Iris pigment epithelial cell (primary cell): Measurements from ENCODE around the gene LTB4R.
A peak's percentile ranks its signal among the peaks of the same experiment; 100 is the strongest.

Experiments
- DNase-seq: peaks from one replicate; pipeline ENCODE4 v3.0.0-alpha.2; 2011; ENCODE audit warnings: low read depth

The LTB4R gene

DNA sequence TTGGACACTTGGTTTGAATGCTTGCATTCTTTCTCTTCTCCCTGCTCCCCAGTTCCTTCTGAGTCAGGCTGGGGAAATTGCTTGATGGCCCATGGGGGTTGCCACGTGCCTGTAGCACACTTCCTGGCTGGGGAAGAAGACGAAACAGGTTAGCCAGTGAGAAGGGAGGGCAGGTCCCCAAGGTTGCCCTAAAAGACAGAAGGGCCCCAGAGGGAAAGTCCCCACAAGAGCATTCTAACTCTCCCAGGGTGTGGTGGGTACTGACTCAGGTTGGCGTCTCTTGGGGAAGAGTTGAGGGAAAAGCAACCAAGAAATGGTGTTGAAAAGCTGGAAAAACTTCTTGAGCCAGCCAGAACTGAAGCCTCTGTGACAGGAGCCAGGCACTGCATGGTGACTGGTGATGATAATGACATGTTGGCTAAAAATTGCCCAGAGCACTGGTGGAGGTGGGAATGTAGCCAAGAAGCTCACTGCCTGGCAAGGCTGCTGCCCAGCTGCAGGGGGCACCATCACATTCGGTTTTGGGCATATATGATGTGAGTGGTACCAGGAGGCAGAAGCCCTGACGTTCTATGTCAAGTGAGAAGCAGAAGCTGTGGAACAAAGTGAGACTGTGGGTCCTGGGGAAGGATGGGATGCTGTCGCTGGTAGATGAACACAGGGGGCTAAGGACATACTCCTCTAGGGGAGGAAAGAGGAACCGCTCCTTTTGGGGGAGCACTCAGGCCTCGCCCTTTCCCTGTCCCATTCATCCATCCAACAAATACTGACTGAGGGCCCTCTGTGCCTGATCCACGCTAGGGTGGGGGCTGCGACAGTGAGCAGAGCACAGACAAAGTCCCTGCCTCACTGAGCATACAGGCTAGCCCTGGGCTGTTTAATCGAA, 31.8 kb upstream of the LTB4R start:
- no peak for DNase-seq

DNA sequence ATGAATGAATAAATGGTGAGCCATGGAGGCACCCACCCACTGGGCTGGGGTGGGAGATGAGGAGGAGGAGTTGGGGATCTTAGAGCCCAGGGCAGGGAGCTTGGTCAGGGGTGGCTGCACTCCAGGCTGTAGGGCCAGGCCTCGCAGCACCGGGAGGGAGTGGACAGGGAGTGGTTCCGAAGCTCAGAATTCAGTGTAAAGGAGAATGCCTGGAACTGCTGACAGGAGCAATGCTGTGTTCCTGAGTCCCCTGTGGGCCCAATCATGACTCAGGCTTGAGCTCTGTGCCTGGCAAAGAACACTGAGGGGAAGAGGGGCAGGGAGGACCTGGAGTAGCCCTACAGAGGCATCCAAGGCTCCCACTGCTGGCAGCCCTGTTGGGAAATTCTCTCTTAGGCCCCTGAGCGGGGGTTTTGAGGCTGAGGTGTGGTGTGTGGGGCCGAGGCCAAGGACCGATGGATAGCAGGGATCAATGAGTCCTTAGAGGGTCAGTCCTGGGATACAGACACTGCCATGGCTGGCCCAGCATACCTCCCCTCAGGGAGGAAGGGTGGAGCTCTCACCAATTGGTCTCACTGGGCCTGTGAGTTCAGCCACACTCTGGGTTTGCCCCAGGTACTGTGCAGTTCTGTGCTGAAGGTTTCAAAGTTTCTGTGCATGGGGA, 30.4 kb upstream of the LTB4R start:
- no peak for DNase-seq

DNA sequence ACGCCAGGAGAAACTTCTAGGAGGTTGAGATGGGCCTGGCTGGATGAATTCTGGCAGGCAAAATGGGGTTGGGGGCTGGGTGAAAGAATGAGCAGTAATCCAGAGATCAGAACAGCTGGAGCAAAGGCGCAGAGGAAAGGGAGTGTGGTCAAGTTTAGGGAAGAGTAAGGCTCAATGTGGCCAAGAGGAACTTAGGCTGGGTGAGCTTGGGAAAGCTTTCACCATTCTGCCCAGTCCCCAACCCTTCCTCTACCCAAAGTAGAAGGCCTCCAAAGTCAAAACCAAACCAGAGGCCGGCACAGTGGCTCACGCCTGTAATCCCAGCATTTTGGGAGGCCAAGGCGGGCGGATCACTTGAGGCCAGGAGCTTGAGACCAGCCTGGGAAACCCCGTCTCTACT, 29.7 kb upstream of the LTB4R start:
- no peak for DNase-seq

DNA sequence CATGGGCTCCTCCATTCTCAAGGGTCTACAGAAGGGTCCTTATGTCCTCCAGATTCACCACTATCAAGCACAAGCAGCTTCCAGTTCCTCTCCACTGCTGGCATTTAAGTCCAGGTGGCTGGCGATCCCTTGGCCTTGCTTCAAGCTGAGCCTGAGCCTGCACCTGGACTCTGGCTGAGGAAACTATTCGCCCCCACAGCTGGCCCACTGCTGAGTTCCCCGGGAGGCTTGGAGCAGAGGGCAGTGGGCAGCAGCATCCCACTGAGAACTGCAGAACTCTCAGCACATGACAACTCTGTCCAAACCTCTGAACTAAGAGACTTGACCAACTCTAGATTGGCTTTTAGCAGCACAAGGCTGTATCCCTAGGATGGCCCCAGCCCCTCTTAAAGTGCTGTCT, 28.6 kb upstream of the LTB4R start:
- DNase-seq = no peak

DNA sequence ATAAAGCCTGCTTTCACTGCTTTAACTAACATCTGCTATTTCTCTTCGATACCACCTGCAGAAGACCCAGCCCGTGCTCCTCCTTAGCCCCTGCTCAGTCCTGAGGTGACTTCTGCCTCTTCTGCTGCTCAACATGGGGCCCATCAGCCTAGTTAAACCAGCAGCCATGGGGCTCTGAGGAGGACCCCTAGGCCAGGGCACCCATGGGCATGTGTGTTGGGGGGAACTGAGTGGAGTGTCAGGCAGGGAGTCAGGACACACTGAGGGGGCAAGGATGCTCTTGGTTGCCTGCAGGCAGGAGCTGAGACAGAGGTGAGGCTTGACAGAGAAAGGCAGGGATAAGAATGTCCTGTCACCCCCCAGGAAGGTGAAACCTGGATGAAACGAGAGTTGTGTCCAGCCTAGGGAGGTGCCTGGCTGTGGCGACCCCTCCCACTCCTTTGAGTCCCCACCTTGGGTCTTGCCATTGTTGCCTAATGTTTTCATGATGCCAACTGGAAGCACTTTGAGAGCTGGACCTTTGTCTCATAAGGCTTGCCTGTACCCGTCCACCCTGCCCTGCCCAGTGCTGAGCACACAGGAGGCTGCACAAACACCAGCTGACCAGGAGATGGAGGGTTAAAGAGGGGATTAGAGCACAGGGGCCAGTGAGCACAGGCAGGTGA, 27.4 kb upstream of the LTB4R start:
- no peak for DNase-seq

DNA sequence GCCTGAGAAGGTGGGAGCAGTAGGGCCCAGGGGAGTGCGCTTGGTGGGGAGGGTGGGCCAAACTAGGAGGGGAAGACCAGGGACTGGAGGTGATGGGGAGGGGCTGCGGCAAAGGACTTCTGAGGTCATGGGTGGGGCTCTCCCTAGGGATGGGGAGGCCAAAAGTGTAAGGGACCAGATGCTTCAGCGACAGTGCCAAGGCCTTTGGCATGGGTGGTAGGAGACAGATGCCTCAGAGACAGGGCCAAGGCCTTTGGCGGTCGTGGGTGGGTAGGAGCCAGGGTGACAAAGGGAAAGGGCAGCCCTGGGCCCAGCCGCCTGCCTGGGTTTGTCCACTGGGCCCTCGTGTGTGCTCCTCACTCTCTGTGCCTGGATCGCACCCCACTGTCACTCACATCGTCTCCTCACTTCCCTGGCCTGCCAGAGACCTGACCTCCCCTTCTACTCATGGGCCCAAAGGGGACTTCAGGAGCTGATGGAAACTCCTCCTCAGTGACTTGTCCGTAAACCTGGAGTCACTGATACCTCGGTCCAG, 26.7 kb upstream of the LTB4R start:
- DNase-seq = no peak

DNA sequence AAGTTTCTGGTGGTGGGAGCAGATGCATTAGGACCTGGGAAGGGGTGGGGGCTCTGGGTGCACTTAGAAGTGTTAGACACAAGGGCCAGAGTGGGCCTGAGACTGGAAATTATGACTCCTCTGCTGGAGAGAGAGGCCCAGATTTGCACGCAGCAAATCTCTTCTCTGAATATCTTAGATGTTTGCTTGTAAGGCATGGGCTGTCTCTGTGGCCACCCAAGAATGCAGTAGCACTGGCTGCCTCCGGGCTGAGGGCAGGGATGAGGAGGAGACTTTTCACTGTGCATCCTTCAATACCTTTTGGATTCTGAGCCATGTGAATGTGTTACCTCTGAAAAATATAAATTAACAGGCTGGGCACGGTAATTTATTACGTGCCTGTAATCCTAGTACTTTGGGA, 26.0 kb upstream of the LTB4R start:
- DNase-seq = no peak

DNA sequence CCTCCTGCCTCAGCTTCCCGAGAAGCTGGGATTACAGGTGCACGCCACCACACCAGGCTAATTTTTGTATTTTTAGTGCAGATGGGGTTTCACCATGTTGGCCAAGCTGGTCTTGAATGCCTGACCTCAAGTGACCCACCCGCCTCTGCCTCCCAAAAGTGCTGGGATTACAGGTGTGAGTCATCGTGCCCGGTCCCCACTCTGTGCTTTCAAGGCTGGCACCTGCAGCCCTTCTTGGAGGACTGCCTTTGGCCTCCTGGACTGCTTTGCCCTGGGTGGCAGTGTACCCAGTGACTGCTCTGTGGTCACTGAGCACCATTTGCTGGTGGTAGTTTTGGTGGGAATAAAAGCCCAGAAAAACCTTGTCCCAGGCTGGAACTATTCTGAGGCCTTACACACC, 24.3 kb upstream of the LTB4R start:
- DNase-seq = no peak

DNA sequence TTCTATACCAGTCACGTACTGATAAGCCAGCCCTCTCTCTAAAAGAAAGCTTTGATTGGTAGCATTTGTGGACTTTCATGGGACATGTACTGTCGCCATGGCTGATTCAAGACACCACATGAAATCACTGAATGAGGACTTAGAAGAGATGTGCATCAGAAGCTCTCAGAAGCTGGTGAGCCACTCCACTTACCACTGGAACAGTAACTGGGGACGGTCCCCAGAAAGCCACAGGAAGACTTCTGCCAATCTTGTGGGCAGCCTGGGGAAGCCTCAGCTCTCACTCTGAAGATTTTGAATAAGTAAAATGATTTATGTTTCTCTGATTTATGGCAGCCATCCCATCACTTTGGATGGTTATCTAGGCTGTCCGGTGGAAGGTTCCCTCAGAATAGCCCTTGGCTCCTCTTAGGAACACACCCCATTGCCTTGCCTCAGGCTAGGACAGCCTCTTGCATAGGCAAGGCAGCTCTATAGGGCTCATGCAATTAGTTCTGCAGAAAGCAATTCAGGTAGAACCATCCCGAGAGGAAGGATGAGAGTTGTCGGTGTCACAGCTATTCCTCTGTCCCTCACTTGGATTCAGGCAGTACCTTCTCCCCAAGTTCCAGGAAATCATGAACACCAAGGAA, 21.5 kb upstream of the LTB4R start:
- no peak for DNase-seq

DNA sequence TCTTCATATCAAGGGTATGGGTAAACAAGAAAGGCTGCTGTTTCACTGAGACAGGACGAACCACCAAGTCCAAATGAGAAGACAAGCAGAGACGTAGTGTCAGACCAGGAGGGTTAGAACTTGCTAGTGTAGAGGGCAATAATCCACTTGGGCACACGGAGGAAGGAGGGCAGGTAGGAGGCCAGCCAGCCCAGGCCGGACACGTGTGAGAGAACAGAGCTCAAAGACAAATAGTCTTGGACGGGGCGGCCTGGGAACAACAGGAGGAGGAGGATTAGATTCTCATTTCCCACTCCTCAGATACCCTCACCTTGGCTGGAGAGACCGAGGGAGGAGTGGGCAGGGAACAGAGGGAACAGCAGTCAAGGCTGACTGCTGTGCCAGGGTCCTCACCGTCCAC, 20.6 kb upstream of the LTB4R start:
- DNase-seq = no peak

DNA sequence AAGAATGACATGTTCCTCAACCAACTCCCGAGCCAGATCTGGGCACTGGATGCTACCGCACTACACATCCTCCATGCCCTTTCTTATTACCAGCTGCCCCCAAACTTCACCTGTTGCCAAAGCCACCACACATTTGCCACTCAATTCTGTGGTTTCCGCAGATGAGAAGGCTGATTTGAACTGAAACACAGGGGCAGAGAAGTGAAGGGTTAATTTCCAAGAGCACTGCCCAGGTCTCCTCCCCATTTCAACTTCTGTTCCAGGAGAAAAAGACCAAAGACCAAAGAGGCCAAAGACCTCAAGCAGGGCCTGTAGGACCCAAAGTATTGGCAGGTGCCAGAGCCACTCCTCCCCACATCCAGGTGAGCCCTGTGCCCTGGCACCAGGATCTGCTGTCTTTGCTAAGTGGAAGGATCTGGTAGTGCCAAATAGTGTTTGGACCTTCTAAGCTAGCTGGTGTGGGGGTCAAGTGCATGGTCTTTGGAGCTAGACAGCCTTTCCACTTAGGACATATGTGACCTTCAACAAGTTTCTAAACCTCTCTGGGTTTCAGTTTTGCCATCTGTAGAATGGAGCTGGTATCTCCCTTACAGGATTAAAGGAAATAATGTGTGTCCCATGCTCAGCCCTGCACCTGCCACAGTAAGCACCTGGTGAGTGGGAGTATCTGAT, 19.7 kb upstream of the LTB4R start:
- DNase-seq = no peak

DNA sequence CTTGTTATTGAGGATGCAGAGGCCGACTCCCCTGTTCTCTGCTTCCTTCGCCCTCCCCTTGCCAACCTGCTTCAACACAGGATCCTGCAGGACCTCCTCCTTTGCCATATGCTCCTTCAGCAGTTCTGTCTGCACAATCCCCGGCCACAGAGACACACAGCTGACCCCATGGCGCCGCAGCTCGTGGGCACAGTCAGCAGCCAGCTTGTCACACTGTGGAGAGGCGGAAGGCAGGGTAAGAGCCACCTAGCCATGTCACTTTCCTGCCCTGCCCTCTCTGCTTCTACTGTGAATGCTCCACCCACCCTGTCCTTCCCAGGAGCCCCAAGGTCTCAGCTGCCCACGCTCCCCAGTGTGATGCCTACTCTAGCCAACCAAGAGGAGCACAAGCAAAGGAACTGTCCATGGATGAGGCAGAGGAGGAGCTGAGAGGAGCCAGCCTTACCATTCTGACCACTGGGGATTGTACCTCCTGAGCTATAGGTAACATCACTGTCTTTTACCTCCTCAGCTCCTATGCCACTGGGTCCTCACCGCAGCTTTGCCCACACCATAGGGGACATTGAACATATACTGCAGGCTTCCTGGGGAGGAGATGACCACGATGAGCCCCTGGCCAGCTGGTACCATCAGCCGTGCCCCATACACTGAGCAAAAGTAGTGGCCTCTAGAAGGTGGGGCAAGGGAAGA, 19.0 kb upstream of the LTB4R start:
- DNase-seq = no peak

DNA sequence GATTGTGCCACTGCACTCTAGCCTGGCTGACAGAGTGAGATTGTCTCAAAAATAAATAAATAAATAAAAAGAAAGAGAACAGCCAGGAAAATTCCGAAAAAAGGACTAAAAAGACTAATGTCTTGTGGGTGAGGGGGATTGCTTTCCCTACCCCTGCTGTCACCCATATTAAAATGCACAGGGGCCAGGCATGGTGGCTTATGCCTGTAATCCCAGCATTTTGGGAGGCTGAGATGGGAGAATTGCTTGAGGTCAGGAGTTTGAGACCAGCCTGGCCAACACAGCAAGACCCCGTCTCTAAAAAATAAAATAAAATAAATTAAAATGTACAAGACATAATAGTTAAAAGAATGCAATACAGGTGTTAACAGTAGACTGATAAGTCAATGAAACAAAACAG, 17.8 kb upstream of the LTB4R start:
- no peak for DNase-seq

DNA sequence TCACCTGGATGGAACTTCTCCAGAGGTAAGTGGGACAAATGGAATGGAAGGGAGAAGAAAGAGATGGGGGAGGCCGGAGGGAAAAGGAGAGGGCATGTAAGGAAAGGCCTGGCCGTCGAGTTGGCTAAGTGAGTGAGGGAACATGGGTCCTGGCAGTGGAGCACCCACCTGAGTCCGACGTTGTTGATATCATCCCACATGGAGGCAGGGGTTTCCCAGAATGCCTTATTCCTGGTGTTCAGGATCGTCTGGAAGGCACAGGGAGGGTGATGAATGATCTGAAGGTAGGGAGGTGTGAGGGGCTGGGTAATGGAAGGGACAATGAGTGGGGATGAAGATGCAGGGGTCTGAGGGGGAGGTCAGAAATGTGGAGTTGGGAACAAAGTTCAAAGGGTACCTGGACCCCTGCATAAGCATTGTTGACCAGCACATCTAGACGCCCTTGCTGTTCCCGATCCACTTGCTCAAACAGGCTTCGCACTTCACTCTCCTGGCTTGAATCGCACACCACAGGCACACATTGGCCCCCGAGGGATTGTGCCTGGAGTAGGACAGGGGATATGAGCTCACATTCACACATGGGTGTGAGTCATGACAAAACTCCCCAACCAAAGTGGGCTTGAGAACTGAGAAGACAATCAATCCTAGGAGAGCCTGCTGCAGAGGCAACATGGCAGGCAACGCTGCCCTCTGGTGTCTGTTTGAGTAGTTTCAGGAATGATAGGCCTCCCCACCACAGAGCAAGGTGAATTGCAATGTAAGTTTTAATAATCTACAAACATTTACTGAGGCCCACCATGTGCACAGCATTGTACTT, 14.8 kb upstream of the LTB4R start:
- DNase-seq = peak; percentile 94

DNA sequence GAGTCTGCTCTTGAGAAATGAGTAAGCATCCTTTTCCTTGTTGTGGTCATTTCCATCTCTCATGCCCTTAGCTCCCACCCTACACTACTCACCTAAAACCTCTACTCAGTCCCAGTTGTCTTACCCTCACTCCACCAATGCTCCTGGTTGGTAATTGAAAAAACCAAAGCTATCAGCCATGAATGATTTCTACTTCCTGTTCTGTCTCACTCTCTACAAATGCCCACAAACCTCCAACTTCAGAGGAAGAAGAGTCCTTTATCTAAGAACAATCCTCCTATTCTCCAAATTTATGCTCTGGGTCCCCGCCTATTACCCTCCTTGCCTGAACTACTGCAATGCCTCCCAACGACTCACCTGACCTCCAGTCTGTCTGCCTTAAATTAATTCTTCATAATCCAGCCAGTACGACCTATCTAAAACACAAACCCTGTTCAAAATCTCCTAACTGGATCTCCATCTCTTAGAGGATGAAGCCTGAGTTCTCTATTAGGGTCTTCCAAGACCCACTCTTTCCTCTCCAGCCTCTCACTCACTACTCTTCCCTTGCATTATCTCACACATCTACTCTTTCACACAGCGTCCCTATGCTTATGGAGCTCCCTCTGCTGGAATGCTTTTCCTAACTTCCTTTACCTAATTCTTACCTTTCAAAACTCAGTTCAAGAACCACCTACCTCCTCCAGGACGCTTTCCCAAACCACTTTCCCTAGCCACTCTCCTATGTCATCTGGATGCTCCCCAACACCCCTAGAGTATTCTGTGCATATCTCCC, 13.9 kb upstream of the LTB4R start:
- no peak for DNase-seq

DNA sequence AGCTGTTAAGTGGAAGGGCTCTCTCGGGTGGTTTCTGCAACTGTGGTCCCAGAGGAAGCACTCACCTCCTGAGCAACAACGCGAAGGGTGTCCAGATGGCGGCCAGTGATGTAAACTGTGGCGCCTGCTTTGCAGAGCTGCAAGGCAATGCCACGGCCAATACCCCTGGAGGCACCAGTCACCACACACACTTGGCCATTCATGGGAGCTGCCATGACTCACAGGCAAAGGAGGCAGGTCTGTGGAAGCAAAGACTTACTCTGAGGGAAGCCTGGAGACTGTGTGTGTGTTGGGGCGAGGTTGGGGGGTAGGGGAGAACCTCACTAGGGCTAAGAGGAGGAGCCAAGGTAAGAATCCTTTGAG, 12.4 kb upstream of the LTB4R start:
- DNase-seq = peak; percentile 77

DNA sequence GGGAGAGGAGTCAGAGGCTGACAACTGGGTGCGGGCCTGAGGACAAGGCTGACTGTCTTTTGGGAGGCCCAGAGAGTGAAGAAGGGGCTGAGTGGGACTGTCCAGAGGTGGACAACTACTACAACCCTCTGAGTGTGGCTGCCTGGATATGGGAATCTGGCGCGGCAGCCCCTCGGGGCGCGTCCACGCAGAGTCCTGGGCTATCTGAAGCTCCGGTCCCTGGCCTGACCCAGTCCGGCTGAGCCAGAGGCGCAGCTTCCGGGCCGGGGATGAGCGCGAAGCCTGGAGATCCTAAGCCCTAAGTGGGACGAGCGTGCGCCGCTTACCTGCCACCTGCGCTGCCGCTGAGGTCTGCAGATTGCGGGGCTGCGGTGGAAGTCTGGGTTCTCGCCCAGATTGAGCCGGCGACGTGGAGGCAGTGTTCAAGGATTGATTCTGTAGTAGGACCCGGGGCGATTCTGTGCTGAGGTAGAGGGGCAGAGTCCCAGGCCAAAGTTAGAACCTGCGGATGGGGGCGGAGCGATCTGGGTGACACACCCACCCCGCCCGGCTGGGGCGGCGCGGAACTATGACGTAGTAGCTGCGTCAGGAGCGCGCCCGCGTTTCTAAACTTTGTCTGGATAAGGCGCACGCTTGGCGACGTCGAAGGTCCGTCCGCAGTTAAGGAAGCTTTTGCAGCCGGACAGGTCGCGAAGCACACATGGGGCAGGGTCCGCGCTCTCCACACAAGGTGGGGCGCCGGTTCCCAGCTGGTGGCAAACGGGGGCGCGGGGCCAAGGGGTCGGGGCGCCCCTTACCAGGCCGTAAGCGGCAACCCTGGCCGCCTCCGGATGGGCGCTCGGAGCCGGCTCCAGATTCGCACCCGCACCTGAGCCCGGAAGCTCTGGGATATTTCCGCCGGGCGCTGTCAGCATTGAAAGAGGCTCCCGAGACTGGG, 11.8 kb upstream of the LTB4R start, which contains the start of the genes DHRS1 and NOP9:
DHRS1 (minus strand) TSS at position 526 of the 937 bp plus-strand sequence. CDS start 674 bp downstream, outside the sequence.
NOP9 (plus strand) TSS at position 596 of the 937 bp plus-strand sequence; CDS start at position 701, 105 bp downstream.
- peak; percentile 90 for DNase-seq

DNA sequence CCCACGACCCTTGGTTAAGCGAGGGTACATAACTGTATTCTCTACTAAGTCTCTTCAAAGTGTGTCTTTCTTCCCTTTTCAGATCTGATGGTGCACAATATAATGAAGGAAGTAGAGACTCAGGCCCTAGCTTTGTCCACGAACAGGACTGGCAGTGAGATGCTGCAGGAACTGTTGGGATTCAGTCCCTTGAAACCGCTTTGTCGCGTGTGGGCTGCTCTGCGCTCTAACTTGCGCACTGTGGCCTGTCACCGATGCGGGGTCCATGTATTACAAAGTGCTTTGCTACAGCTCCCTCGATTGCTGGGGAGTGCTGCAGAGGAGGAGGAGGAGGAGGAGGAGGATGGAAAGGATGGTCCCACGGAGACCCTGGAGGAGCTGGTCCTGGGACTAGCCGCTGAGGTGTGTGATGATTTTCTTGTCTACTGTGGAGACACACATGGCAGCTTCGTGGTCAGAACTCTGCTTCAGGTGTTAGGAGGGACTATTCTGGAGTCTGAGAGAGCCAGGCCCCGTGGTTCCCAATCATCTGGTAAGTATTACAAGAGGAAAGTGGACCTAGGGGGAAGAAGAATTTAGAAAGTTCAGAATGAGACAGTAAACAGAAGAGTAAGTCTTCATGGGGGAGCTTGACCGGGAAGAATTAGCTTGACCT, 10.8 kb upstream of the LTB4R start:
- DNase-seq = no peak
